Measurements from ENCODE around the gene GYPB. TPM values are rescaled to one million over a fixed set of nuclear protein-coding genes. Genes with fewer than 3 reads are reported as not detected.

Gene GYPB
- not detected in 2 replicates for total RNA-seq (ENCODE audit: low replicate concordance)

GRCh38 chr4:144019277-144019676, at the start of gene GYPB:
Gene GYPB (minus strand): TSS chr4:144019380. CDS start chr4:144019287, 93 bp downstream.

Other genes starting within 250 kb of the GYPB start
- 0.59 and 1.3 TPM in 2 replicates for gene GYPE, start 113.8 kb downstream of the GYPB start, total RNA-seq (ENCODE audit: low replicate concordance)
- gene GYPA, start 121.3 kb upstream of the GYPB start, total RNA-seq (ENCODE audit: low replicate concordance), result not detected in 2 replicates